Measurements from ENCODE around the gene LEPR.
A peak's percentile ranks its signal among the peaks of the same experiment; 100 is the strongest.
"Not testable (repeated sequence)": the region's sequence is repeated elsewhere in the genome, so short reads cannot be mapped to it uniquely, and the experiment has no call there.

The LEPR gene

DNA sequence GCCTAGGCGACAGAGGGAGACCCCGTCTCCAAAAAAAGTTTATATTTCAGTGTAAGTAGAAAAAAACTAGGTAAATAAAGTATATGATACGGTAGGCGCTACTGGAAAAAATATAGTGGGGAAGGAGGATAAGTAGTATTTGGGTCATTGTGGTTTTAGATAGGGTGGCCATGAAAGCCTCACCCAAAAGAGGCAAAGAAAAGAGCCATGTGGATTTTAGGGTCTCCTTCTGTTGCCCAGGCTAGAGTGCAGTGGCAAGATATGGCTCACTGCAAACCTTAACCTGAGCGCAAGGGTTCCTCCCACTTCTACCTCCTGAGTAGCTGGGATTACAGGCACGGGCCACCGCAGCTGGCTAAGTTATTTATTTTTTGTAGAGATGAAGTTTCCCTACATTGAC is 17.1 kb downstream of the LEPR start:
- no peak for DNase-seq

DNA sequence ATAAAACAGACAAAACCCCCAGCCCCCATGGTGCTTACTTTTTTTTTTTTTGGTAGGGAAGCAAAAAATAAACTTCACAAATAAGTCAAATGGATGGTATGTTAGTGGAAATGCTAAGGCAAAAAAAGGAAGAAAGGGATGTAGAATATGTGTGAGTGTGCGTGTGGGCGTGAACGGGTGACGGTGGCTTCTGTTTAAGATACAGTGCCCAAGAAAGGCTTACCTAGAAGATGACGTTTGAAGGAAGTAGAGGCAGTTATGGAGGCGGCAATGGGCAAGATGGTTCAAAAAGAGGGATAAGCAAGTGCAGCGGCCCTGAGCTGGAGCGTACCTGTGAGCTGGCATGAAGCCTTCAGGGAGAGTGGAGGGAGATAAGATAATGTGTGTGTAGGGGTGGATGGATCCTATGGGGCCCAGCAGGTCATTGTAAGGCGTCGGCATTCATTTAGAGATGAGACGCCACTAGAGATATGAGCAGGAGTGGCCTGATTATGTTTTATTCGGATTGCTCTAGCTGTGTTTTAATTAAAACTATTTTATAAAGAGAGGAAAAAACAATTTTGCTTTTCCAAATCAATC is 19.9 kb downstream of the LEPR start:
- no peak for DNase-seq

DNA sequence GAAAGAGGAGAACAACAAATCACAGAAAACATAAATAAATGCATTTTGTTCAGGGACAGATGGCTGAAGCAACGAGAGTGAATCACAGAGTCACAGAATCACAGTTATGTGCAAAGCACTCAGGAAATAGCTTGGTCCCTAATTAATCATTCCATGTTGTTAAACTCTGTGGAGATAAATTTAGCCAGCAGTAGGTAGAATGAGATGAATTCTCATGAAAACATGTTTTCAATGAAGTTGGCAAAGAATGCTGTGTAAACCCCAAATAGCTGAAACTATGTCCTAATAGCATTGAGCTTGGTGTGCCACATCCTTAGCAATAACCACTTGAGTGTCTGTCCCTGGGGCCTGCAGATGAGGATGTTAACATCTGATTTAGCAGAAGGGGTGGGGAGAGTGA is 20.4 kb downstream of the LEPR start:
- no peak for DNase-seq

DNA sequence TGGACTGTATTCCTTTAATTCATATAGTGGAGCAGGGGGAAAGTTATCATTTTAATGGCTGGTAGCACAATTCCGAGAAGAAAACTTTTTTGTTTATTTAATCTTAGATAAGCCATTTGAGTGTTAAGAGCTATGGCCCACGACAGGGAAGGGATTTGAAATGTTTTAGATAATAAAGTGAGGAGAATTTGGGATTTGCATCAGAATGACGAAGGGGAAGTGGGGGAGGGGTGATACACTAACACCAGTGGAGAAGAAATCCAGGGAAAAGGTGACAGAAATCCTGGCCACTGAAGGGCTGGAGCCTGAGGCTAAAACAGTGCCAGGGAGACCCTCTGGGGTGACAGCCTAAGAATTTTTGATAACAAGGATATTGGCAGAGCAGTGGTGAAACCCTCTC is 21.0 kb downstream of the LEPR start:
- no peak for DNase-seq

DNA sequence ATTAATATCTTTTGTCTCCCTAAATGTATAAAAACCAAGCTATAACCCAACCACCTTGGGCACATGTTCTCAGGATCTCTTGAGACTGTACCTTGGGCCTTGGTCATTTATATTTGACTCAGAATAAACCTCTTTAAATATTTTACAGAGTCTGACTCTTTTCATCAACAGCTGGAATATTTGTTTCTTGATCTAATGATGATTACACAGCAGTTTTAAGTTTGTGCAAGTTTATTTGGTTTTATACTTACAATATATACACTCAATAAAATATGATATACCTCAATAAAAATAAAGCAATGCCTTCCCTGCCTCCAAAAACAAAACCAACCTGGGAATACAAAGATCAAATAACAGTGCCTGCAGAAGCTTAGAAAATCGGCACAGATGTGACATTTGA is 22.0 kb downstream of the LEPR start:
- no peak for DNase-seq

DNA sequence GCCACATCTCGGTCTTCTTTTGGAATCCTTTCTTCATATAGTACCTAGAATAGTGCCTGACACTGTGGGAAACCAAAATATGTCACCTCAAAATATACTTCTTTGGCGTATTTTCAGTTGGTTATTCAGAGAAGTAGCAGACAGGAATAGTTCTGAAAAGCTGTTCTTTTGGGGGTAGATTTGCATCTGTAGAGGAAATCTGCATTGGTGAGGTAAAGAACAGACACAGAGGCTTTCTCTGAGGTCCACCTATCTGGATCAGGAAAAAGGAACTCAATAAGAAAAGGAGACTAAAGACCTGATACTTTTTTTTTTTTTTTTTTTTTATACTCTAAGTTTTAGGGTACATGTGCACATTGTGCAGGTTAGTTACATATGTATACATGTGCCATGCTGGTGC is 23.2 kb downstream of the LEPR start:
- no peak for DNase-seq

DNA sequence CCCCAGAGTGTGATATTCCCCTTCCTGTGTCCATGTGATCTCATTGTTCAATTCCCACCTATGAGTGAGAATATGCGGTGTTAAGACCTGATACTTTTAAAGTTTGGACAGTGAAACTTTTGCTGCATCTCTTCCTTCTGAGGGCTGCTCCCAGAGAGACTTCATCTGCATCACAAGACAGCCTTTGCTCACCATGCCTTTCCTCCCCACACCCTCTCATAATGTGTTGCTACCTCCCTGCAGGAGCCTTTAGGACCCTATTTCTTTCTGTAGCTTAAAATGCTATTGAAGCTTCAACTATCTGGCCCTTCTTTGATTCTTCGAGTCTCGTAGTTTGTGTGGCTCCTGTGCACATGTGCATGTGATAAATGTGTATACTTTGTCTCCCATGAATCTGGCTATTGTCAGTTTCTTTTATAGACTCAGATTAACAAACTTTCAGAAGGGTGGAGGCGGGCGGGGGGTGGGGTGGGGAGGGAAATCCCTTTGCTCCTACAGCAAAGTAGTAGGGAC is 23.7 kb downstream of the LEPR start:
- DNase-seq: no peak

DNA sequence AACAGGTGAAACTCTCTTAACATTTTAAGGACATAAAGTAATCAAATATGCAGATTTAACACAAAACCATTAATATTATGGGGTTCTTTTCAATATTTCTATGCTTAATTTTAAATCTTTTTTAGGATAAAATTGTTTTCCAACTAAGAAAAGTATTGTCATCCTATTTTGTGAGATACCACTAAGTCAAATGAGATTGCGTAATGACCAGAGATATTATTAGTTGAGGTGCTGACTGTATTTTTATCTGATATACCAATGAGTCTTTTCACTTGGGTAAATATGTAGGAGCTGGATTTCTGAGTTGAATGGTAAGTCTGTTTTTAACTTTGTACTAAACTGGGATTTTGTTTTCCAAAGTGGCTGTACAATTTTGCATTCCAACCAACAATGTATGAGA is 25.4 kb downstream of the LEPR start:
- DNase-seq: no peak

DNA sequence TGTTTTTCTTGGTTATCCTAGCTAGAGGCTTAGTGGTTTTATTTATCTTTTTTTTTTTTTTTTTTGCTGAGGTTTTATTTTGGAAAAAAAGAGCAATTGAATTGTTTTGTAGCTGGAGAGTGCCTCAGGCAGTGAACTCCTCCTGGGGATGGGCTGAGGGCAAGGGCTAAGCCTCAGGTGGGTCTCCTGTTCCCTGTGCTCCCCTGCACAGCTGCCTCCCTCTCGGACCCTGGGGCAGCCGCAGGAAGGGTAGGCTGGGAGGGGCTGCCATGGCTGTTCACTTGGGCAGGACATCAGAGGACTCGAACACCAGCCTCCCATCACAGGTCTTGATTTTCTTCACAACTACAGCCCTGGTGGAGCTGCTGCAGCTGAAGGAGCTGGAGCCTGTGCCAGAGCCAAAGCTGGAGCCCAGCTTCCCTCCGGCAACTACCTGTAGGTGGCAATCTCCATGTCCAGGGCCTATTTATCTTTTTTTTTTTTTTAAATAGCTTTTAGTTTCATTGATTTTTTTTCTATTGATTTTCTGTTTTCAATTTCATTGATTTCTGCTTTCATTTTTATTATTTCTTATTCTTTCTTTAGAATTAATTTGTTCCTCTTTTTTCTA is 28.9 kb downstream of the LEPR start:
- DNase-seq: no peak

DNA sequence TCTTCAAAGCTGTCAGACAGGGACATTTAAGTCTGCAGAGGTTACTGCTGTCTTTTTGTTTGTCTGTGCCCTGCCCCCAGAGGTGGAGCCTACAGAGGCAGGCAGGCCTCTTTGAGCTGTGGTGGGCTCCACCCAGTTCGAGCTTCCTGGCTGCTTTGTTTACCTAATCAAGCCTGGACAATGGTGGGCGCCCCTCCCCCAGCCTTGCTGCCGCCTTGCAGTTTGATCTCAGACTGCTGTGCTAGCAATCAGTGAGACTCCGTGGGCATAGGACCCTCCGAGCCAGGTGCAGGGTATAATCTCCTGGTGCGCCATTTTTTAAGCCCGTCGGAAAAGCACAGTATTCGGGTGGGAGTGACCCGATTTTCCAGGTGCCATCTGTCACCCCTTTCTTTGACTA is 35.2 kb downstream of the LEPR start:
- DNase-seq: not testable (repeated sequence)

DNA sequence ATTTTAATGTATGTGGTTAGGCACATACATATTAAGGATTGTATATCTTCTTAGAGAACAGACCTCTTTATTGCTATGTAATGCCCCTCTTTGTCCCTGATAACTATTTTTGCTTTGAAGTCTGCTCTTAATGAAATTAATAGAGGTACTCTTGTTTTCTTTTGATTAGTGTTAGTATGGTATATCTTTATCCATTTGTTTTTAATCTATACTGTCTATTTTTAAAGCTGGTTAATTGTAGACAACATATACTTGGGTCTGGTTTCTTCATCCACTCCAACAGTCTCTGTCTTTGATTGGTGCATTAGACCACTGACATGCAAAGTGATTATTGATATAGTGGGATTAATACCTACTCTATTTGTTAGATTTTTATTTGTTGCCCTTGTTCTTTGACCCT is 36.0 kb downstream of the LEPR start:
- no peak for DNase-seq

DNA sequence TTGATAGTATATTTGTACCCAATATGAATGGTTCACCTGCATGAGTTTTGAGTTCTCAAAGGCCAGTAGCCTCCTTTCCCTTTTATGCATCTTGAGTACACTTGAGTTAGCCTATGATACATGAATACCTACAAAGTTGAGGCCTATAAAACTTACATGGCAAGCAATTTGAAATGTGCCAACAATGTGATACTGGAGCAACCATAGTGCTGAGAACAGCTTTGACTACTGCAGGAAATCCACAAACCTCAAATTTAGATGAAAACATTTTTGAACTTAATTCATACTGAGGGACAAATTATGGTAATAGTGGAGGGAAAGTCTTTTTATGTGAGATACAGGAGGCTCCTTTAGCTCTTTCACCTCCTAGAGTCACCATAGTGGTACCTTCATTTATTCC is 37.4 kb downstream of the LEPR start:
- no peak for DNase-seq

DNA sequence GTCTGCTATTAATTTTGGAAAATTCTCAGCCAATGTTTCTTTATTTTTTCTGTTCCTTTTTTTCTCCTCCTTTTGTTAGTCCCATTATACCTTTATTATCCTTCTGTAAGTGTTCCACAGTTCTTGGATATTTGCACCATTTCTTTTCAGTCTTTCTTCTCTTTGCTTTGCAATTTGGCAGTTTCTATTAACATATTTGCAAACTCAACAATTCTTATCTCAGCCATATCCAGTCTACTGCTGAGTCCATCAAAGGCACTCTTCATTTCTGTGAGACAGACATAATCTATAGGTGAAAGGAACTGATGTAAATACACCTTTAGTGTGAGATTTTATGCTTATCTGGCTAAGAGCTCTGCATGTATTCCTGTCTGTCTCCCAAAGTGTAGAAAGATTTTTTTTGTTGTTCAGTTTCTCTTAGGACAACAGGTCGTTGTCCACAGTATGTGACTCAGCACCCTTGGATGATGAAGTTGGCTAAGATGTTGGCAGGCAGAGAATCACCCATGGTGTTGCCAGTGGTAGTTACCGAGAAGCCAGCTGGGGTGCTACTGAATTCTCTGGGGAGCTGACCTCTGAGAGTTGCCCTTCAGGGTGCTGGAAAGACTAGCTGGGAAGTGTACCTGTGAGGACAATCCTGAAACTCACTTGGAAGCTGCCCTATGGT is 38.4 kb downstream of the LEPR start:
- DNase-seq: no peak

DNA sequence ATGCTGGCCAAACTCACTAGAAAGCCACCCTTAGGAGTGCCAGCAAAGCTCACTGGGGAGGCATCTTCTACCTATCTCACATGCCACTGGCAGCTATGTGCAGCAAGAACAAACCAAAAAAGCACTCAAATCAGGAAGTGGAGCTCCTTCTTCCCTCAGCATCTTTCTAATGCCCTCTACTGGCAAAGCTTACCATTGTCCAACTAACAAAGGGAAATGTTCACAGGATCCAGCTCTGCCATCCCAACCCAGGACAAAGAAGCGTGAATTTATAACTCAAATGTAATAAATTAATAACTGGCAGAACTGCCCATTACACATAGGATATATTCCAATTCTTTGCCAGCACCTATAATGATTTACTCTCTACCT is 38.9 kb downstream of the LEPR start:
- peak; percentile 31 for DNase-seq

DNA sequence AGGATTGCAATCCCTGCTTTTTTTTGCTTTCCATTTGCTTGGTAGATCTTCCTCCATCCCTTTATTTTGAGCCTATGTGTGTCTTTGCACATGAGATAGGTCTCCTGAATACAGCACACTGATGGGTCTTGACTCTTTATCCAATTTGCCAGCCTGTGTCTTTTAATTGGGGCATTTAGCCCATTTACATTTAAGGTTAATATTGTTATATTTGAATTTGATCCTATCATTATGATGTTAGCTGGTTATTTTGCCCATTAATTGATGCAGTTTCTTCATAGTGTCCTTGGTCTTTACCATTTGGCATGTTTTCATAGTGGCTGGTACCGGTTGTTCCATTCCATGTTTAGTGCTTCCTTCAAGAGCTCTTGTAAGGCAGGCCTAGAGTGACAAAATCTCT is 45.4 kb downstream of the LEPR start:
- DNase-seq: not testable (repeated sequence)

DNA sequence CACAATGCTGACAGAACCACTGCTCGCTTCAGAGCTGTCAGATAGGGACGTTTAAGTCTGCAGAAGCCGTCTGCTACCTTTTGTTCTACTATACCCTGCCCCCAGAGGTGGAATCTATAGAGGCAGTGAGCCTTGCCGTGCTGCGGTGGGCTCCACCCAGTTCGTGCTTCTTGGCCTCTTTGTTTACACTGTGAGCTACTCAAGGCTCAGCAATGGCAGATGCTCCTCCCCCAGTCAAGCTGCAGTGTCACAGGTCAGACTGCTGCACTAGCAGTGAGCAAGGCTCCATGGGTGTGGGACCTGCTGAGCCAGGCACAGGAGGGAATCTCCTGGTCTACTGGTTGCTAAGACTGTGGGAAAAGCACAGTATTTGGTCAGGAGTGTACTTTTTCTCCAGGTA is 47.1 kb downstream of the LEPR start:
- DNase-seq: no peak

DNA sequence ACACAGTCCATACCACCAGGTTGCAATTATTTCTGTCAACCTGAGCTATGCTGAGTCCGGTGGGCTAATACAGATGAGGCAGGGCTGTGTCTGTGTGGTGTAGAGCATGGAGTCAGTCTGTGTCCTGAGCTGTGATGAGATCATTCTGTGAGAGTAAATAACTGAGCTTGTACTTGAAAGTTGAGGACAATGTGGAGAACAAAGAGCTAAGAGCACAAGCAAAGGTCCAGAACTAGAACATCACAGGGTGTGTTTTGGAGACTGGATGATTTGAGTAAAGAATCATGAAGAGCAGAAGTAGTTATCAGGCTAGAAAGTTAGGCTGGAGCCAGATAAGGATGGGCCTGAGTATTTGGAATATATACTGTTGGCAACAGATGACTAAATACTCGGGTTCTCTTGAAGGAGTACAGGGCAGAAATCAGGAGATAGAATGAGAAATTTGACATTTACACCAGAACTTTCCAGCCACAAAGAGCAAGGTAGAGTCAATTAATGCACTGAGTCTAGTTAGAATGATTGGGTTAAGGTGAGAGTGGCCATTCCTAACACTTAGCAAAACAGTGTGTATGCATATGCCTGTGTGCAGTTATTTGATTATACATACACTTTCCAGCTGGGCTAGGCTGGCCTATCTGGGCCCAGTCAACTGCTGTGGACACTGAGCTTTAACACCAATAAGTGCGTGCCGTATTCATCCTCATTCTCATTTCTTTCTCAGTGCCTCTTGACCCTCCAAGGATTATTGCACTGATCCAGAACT is 48.8 kb downstream of the LEPR start:
- no peak for DNase-seq

DNA sequence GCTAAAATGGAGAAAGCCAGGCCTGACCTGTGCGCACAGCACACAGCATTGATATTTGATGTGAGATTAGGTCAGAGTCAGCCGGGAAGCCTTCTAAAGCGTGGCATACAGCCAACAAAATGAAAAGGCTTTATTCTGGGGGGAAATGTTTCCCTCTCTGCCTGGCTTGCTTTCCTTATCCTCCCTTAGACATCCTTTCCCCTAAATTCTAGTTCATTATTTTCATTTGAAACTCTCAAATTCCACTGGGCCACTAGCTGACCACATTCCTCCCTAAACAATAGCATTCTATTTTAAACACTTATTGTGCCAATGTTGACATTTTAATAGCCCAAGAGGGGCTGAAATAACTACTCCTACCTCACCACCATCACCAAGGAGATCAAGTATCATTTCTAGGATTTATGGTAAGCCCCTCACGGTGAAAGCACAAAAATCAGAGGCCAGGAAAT is 49.4 kb downstream of the LEPR start:
- no peak for DNase-seq
